Measurements from ENCODE around the gene STIM1.

The STIM1 gene

DNA sequence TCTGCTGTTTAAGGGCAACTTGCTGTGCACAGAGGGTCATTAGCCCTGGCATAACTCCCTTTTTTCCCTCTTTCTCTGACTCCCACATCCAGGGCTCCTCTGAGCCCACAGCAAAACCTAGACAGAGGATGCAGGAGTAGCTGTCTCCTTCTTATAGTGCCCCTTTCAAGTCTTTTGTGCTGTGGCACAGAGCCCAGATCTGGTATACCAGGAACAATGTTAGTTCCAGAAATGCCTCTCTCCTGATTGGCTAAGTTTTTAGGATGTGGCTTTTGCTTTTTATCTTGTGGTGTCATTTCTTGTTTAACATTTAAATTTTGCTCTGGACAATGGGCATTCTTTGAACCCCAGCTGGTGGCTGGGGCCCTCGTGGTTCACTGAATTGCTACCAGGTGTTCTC, 213.5 kb downstream of the STIM1 start:
- DNase-seq (ENCODE audit: extremely low read depth, insufficient read length): no peak
- Histone ChIP-seq H3K27me3 (replicated peaks; ENCODE audit: control insufficient read depth, insufficient read depth, low read length) (no peaks in the 10 kb centered on the region), H3K36me3 (ENCODE audit: control insufficient read depth, insufficient read depth, low read length) (peaks cover 1% of the 10 kb centered on the region), H3K4me3 (replicated peaks; ENCODE audit: low read depth, low read length) (no peak overlapping the region)
- TF ChIP-seq, protein P1, sequence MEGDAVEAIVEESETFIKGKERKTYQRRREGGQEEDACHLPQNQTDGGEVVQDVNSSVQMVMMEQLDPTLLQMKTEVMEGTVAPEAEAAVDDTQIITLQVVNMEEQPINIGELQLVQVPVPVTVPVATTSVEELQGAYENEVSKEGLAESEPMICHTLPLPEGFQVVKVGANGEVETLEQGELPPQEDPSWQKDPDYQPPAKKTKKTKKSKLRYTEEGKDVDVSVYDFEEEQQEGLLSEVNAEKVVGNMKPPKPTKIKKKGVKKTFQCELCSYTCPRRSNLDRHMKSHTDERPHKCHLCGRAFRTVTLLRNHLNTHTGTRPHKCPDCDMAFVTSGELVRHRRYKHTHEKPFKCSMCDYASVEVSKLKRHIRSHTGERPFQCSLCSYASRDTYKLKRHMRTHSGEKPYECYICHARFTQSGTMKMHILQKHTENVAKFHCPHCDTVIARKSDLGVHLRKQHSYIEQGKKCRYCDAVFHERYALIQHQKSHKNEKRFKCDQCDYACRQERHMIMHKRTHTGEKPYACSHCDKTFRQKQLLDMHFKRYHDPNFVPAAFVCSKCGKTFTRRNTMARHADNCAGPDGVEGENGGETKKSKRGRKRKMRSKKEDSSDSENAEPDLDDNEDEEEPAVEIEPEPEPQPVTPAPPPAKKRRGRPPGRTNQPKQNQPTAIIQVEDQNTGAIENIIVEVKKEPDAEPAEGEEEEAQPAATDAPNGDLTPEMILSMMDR (IDR thresholded peaks at IDR 0.05; ENCODE audit: insufficient read depth, low read length, poor library complexity, severe bottlenecking): no peak

DNA sequence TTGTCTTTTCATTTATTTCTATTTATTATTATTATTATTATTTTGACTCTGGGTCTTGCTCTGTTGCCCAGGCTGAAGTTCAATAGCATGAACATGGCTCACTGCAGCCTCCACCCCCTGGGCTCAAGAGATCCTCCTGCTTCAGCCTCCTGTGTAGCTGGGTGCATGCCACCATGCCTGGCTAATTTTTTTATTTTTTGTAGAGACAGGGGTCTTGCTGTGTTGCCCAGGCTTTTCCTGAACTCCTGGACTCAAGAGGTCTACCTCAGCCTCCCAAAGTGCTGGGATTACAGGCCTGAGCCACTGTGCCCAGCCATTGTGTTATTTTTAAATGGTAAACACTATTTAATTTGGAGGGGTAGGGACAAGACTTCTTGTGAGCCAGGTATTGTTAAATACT, 215.9 kb downstream of the STIM1 start:
- Histone ChIP-seq H3K27me3 (replicated peaks; ENCODE audit: control insufficient read depth, insufficient read depth, low read length) (no peaks in the 10 kb centered on the region), H3K36me3 (ENCODE audit: control insufficient read depth, insufficient read depth, low read length) (peaks cover 1% of the 10 kb centered on the region), H3K4me3 (replicated peaks; ENCODE audit: low read depth, low read length) (no peak overlapping the region)
- TF ChIP-seq, protein P1 (IDR thresholded peaks at IDR 0.05; ENCODE audit: insufficient read depth, low read length, poor library complexity, severe bottlenecking): no peak
- DNase-seq (ENCODE audit: extremely low read depth, insufficient read length): no peak

DNA sequence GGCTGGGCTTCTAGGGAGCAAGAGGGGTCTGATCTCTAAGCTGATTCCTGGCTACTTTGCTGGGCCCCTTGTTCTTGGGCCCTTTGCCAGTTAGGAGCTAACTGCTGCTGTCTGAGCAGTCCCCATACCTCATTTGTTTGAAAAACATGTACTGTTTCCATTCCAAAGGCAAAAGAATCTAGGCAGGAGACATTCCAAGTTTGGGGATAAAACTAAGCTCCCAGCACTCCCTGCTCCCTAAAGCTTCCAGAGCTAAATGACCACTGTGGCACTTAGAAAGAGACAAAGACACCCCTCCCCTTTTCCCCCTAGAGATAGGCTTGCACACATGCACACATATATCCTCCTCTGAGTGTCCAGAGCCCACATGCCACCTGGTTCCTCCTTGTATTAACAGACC, 216.4 kb downstream of the STIM1 start:
- TF ChIP-seq, protein P1 (IDR thresholded peaks at IDR 0.05; ENCODE audit: insufficient read depth, low read length, poor library complexity, severe bottlenecking): no peak
- Histone ChIP-seq H3K27me3 (replicated peaks; ENCODE audit: control insufficient read depth, insufficient read depth, low read length) (no peaks in the 10 kb centered on the region), H3K36me3 (ENCODE audit: control insufficient read depth, insufficient read depth, low read length) (peaks cover 1% of the 10 kb centered on the region), H3K4me3 (replicated peaks; ENCODE audit: low read depth, low read length) (no peak overlapping the region)
- DNase-seq (ENCODE audit: extremely low read depth, insufficient read length): no peak

DNA sequence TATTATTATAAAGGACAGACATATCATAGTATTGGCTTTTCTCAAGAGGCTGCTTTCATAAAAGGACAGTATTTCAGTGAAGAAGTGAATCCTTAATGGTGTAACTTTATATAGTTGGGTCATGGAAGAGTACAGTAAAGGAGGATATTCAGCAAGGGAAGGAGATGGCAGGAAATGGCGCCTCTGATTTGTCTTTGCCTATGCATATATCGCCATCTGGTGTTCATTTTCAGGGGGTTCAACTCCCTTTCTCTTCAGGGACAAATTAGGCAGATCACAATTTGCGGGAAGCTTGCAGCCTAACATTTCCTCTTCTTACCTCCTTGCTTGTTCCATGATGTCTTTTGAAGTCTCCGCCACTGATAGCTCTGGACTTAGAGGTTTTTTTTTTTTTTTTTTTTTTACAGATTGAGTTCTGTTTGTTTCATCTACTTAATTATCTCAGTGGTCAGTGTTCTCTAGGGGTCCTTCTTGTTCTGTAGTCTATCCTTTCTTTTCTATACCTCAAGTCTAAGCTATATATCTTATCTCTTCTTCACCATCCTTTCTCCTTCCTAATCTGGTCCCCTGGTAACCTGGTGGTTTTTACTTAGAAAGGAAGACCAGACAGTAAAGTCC, 217.3 kb downstream of the STIM1 start:
- Histone ChIP-seq H3K27me3 (replicated peaks; ENCODE audit: control insufficient read depth, insufficient read depth, low read length) (no peaks in the 10 kb centered on the region), H3K36me3 (ENCODE audit: control insufficient read depth, insufficient read depth, low read length) (peaks cover 1% of the 10 kb centered on the region), H3K4me3 (replicated peaks; ENCODE audit: low read depth, low read length) (no peak overlapping the region)
- TF ChIP-seq, protein P1 (IDR thresholded peaks at IDR 0.05; ENCODE audit: insufficient read depth, low read length, poor library complexity, severe bottlenecking): peak; percentile 72
- no peak for DNase-seq (ENCODE audit: extremely low read depth, insufficient read length)

DNA sequence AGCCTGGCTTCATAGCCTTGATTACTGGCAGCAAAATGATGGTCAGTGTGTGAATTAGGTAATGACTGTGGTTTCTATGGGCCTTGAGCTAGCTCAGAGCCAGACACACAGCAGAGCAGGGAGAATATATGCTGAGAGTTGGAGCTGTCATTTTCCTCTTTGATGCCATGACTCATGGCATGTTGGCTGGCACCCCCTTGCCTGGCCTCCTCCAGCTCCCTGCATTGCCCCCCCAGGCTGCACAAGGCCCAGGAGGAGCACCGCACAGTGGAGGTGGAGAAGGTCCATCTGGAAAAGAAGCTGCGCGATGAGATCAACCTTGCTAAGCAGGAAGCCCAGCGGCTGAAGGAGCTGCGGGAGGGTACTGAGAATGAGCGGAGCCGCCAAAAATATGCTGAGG, 218.8 kb downstream of the STIM1 start:
- H3K36me3 ChIP-seq (ENCODE audit: control insufficient read depth, insufficient read depth, low read length): peaks cover 1% of the 10 kb centered on the region
- no peak for DNase-seq (ENCODE audit: extremely low read depth, insufficient read length)
- H3K4me3 ChIP-seq (replicated peaks; ENCODE audit: low read depth, low read length): no peak overlapping the region
- TF ChIP-seq, protein P1 (IDR thresholded peaks at IDR 0.05; ENCODE audit: insufficient read depth, low read length, poor library complexity, severe bottlenecking): no peak
- H3K27me3 ChIP-seq (replicated peaks; ENCODE audit: control insufficient read depth, insufficient read depth, low read length): no peaks in the 10 kb centered on the region

DNA sequence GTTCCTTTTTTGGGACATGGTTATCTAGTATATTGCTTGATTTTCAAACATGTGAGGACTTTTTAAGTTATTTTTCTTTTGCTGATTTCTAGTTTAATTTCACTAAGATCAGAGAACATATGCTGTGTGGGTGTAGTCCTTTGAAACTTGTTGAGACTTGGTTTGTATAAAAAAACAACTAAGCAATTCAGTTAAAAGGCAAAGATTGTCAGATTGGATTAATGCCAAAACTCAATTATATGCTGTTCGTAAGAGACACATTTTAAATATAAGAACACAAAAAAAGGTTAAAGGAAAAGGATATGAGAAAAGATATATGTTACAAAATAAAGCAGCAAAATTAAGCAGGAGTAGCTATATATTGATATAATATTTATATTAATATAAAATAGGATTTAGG, 221.3 kb downstream of the STIM1 start:
- no peak for DNase-seq (ENCODE audit: extremely low read depth, insufficient read length)
- Histone ChIP-seq H3K36me3 (ENCODE audit: control insufficient read depth, insufficient read depth, low read length) (peaks cover 4% of the 10 kb centered on the region; the same call in 1 of the 2 replicates), H3K27me3 (replicated peaks; ENCODE audit: control insufficient read depth, insufficient read depth, low read length) (no peaks in the 10 kb centered on the region), H3K4me3 (replicated peaks; ENCODE audit: low read depth, low read length) (no peak overlapping the region)
- TF ChIP-seq, protein P1 (IDR thresholded peaks at IDR 0.05; ENCODE audit: insufficient read depth, low read length, poor library complexity, severe bottlenecking): no peak

Data from GM06990 (cell line).